Measurements from ENCODE around the gene CHFR. TPM values are rescaled to one million over a fixed set of nuclear protein-coding genes. Genes with fewer than 3 reads are reported as not detected.

CHFR gene
- total and polyA plus RNA-seq, 11 donors, result 10.6 to 33.5 (median 17.4) TPM

GRCh38 chr12:132925597-132926414, 38.4 kb upstream of the CHFR start:
- 94 to 98% (median 98%) methylated on average over 8 of the region's 8 CpGs for WGBS, 4 donors
- no peak overlapping the region for H3K27ac ChIP-seq
- H3K9me3 ChIP-seq, result peaks cover 7 to 100% (median 100%) of the 10 kb centered on the region in 12 donors
- TF ChIP-seq POLR2A (IDR thresholded peaks at IDR 0.05), result no peak
- no peak for TF ChIP-seq CTCF (IDR thresholded peaks at IDR 0.05)
- ATAC-seq (no peak), DNase-seq (no peak)
- H3K36me3 ChIP-seq, result peaks cover 3 to 98% (median 25%) of the 10 kb centered on the region in 9 donors
- no peak overlapping the region for H3K4me3 ChIP-seq
- H3K27me3 ChIP-seq, result no peaks in the 10 kb centered on the region
- H3K4me1 ChIP-seq, result no peaks in the 10 kb centered on the region
- intact Hi-C loops (cut with DNase I), result no loop called here

GRCh38 chr12:132924356-132924755, 37.0 kb upstream of the CHFR start:
- TF ChIP-seq POLR2A (IDR thresholded peaks at IDR 0.05), result no peak
- no peak for TF ChIP-seq CTCF (IDR thresholded peaks at IDR 0.05)
- H3K27me3 ChIP-seq, result no peaks in the 10 kb centered on the region
- 98 to 99% (median 98%) methylated on average over 3 of the region's 3 CpGs for WGBS, 4 donors
- H3K4me3 ChIP-seq, result no peak overlapping the region
- intact Hi-C loops (cut with DNase I), result no loop called here
- DNase-seq (no peak), ATAC-seq (no peak)
- no peaks in the 10 kb centered on the region for H3K4me1 ChIP-seq
- peaks cover 3 to 87% (median 16%) of the 10 kb centered on the region in 9 donors for H3K36me3 ChIP-seq
- H3K9me3 ChIP-seq, result peaks cover 7 to 100% (median 99%) of the 10 kb centered on the region in 12 donors
- H3K27ac ChIP-seq, result no peak overlapping the region

- no peak for ATAC-seq
- intact Hi-C loops (cut with DNase I), result no loop called here
- Histone ChIP-seq H3K4me1 (no peaks in the 10 kb centered on the region), H3K9me3 (peaks cover 7 to 100% (median 98%) of the 10 kb centered on the region in 12 donors), H3K27ac (no peak overlapping the region), H3K4me3 (no peak overlapping the region), H3K36me3 (peaks cover 0 to 78% (median 7%) of the 10 kb centered on the region in 9 donors), H3K27me3 (no peaks in the 10 kb centered on the region)
- TF ChIP-seq POLR2A (IDR thresholded peaks at IDR 0.05), result no peak
- TF ChIP-seq CTCF (IDR thresholded peaks at IDR 0.05), result no peak
- WGBS, 4 donors, result 53 to 72% (median 57%) methylated on average over 1 of the region's 1 CpG
- DNase-seq, result no peak
Measured at GRCh38 chr12:132923356-132923909, 36.0 kb upstream of the CHFR start.

- ATAC-seq, result no peak
- TF ChIP-seq POLR2A (IDR thresholded peaks at IDR 0.05) (no peak), CTCF (IDR thresholded peaks at IDR 0.05) (no peak)
- H3K36me3 ChIP-seq, result peaks cover 0 to 70% (median 5%) of the 10 kb centered on the region in 9 donors
- no peak for DNase-seq
- intact Hi-C loops (cut with DNase I), result no loop called here
- no peaks in the 10 kb centered on the region for H3K4me1 ChIP-seq
- H3K9me3 ChIP-seq, result peaks cover 7 to 100% (median 98%) of the 10 kb centered on the region in 12 donors
- no peak overlapping the region for H3K27ac ChIP-seq
- WGBS, 4 donors, result 92 to 96% (median 95%) methylated on average over 4 of the region's 4 CpGs
- no peaks in the 10 kb centered on the region for H3K27me3 ChIP-seq
- no peak overlapping the region for H3K4me3 ChIP-seq
Measured at GRCh38 chr12:132922676-132923075, 35.3 kb upstream of the CHFR start.

All from heart left ventricle (tissue), 16 donors.